Mesenchymal stem cell (in vitro differentiated cells and primary cell): Measurements from ENCODE around the gene TSPEAR.
"Not testable (repeated sequence)": the region's sequence is repeated elsewhere in the genome, so short reads cannot be mapped to it uniquely, and the experiment has no call there.

Source experiments
- DNase-seq: peaks from one replicate; pipeline ENCODE4 v3.0.0-alpha.2; 2013
- H2AFZ ChIP-seq: one replicate; pipeline ENCODE4 v1.6.1; 2013; ENCODE audit warnings: low read depth, mild to moderate bottlenecking, control low read depth, inconsistent platforms, low read length, moderate library complexity
- H2AK5ac ChIP-seq: 2 replicates; pipeline ENCODE4 v1.6.1; 2013; ENCODE audit warnings: low read length, moderate library complexity, mild to moderate bottlenecking, inconsistent platforms; ENCODE audit not compliant: severe bottlenecking
- H2BK120ac ChIP-seq: one replicate; pipeline ENCODE4 v1.6.1; 2013; ENCODE audit warnings: low read depth, mild to moderate bottlenecking, inconsistent platforms, low read length, moderate library complexity
- H2BK12ac ChIP-seq, 2 experiments: one replicate each; pipeline ENCODE4 v1.6.1; 2013; ENCODE audit warnings: inconsistent platforms in 2 of 2, low read length in 2 of 2, mild to moderate bottlenecking in 2 of 2, moderate library complexity in 2 of 2, control low read depth in 1 of 2
- H2BK15ac ChIP-seq: one replicate; pipeline ENCODE4 v1.6.1; 2013; ENCODE audit warnings: mild to moderate bottlenecking, low read depth, inconsistent platforms; ENCODE audit not compliant: poor library complexity, severe bottlenecking
- H2BK5ac ChIP-seq: 2 replicates; pipeline ENCODE4 v1.6.1; 2013; ENCODE audit warnings: low read depth, mild to moderate bottlenecking, low read length, control low read depth, inconsistent platforms; ENCODE audit not compliant: poor library complexity, severe bottlenecking
- H3K14ac ChIP-seq, 2 experiments: one replicate each; pipeline ENCODE4 v1.6.1; 2013; ENCODE audit warnings: inconsistent platforms in 2 of 2, low read length in 2 of 2, control low read depth in 1 of 2, mild to moderate bottlenecking in 1 of 2, moderate library complexity in 1 of 2
- H3K18ac ChIP-seq, 2 experiments: one replicate each; pipeline ENCODE4 v1.6.1; 2013; ENCODE audit warnings: inconsistent platforms in 2 of 2, low read length in 2 of 2, control low read depth in 1 of 2, low read depth in 1 of 2, mild to moderate bottlenecking in 1 of 2
- H3K23ac ChIP-seq, 2 experiments: one replicate each; pipeline ENCODE4 v1.6.1; 2013; ENCODE audit warnings: inconsistent platforms in 2 of 2, low read length in 2 of 2, mild to moderate bottlenecking in 2 of 2, moderate library complexity in 2 of 2, control low read depth in 1 of 2
- H3K27ac ChIP-seq: 2 replicates; pipeline ENCODE4 v1.5.1; 2013; ENCODE audit warnings: mild to moderate bottlenecking, moderate library complexity, low read length, control low read depth, inconsistent platforms; ENCODE audit not compliant: poor library complexity, severe bottlenecking
- H3K27me3 ChIP-seq, 2 experiments: 2 replicates each; pipeline versions ENCODE4 v1.6.1 to v1.7.0; 2013; ENCODE audit warnings: low read length in 2 of 2, mild to moderate bottlenecking in 2 of 2, moderate library complexity in 2 of 2, control low read depth in 1 of 2, inconsistent platforms in 1 of 2; ENCODE audit not compliant: control insufficient read depth in 1 of 2, insufficient read depth in 1 of 2
- H3K36me3 ChIP-seq, 2 experiments: 2 replicates each; pipeline versions ENCODE4 v1.6.1 to v1.7.0; 2013; ENCODE audit warnings: low read length in 2 of 2, control low read depth in 1 of 2, inconsistent platforms in 1 of 2, low read depth in 1 of 2, mild to moderate bottlenecking in 1 of 2; ENCODE audit not compliant: insufficient read depth in 2 of 2, control insufficient read depth in 1 of 2
- H3K4ac ChIP-seq, 2 experiments: one replicate each; pipeline ENCODE4 v1.6.1; 2013; ENCODE audit warnings: inconsistent platforms in 2 of 2, low read length in 2 of 2, mild to moderate bottlenecking in 2 of 2, moderate library complexity in 2 of 2, control low read depth in 1 of 2, low read depth in 1 of 2
- H3K4me1 ChIP-seq: 2 replicates; pipeline ENCODE4 v1.6.1; 2013; ENCODE audit warnings: low read depth, low read length, control low read depth; ENCODE audit not compliant: control insufficient read depth, insufficient read depth
- H3K4me2 ChIP-seq: 2 replicates; pipeline ENCODE4 v1.6.1; 2013; ENCODE audit warnings: low read length, mild to moderate bottlenecking, inconsistent platforms; ENCODE audit not compliant: poor library complexity, severe bottlenecking
- H3K4me3 ChIP-seq, 2 experiments: 2 replicates each; pipeline versions ENCODE4 v1.5.1 to v1.7.0; 2013; ENCODE audit warnings: low read length in 2 of 2, mild to moderate bottlenecking in 2 of 2, control low read depth in 1 of 2, low read depth in 1 of 2; ENCODE audit not compliant: insufficient read depth in 1 of 2
- H3K79me1 ChIP-seq: replicated peaks from 2 replicates; pipeline ENCODE4 v1.6.1; 2013; ENCODE audit warnings: mild to moderate bottlenecking, control low read depth, low read length, inconsistent platforms; ENCODE audit not compliant: poor library complexity, severe bottlenecking
- H3K9ac ChIP-seq: 2 replicates; pipeline ENCODE4 v1.7.0; 2013; ENCODE audit warnings: mild to moderate bottlenecking, low read length, moderate library complexity
- H3K9me3 ChIP-seq: 2 replicates; pipeline ENCODE4 v1.7.0; 2013; ENCODE audit warnings: mild to moderate bottlenecking, low read length; ENCODE audit not compliant: control insufficient read depth
- H4K8ac ChIP-seq: one replicate; pipeline ENCODE4 v1.6.1; 2013; ENCODE audit warnings: inconsistent platforms, mild to moderate bottlenecking, low read length, moderate library complexity
- H4K91ac ChIP-seq: one replicate; pipeline ENCODE4 v1.6.1; 2013; ENCODE audit warnings: mild to moderate bottlenecking, low read length, inconsistent platforms
- WGBS: methylation state at CpG from one replicate; pipeline ENCODE4 v1.1.7; 2013; ENCODE audit warnings: mixed read lengths; 5-methylcytosine and 5-hydroxymethylcytosine counted together

TSPEAR gene

GRCh38 chr21:44647222-44647552, 64.2 kb downstream of the TSPEAR start:
- no peak overlapping the region for H2BK12ac ChIP-seq
- no peak overlapping the region for H3K9ac ChIP-seq
- 57% methylated on average over 8 of the region's 8 CpGs for WGBS
- peaks cover 3 to 10% of the 10 kb centered on the region in 2 experiments for H3K27me3 ChIP-seq
- H3K4ac ChIP-seq, result no peak overlapping the region
- no peak overlapping the region for H4K91ac ChIP-seq
- H3K4me2 ChIP-seq, result no peak overlapping the region
- no peak overlapping the region for H2BK120ac ChIP-seq
- H2BK15ac ChIP-seq, result no peak overlapping the region
- no peak overlapping the region for H2AK5ac ChIP-seq
- H3K79me1 ChIP-seq, result no peaks in the 10 kb centered on the region
- no peak overlapping the region for H4K8ac ChIP-seq
- H3K18ac ChIP-seq, result no peak overlapping the region
- H2AFZ ChIP-seq, result no peak overlapping the region
- no peak overlapping the region for H3K4me3 ChIP-seq
- no peak for DNase-seq
- H3K27ac ChIP-seq, result no peak overlapping the region
- H3K36me3 ChIP-seq, result no peaks in the 10 kb centered on the region
- no peak overlapping the region for H3K23ac ChIP-seq
- no peak overlapping the region for H2BK5ac ChIP-seq
- H3K9me3 ChIP-seq, result peaks cover 26% of the 10 kb centered on the region
- no peak overlapping the region for H3K14ac ChIP-seq
- no peaks in the 10 kb centered on the region for H3K4me1 ChIP-seq

DNA sequence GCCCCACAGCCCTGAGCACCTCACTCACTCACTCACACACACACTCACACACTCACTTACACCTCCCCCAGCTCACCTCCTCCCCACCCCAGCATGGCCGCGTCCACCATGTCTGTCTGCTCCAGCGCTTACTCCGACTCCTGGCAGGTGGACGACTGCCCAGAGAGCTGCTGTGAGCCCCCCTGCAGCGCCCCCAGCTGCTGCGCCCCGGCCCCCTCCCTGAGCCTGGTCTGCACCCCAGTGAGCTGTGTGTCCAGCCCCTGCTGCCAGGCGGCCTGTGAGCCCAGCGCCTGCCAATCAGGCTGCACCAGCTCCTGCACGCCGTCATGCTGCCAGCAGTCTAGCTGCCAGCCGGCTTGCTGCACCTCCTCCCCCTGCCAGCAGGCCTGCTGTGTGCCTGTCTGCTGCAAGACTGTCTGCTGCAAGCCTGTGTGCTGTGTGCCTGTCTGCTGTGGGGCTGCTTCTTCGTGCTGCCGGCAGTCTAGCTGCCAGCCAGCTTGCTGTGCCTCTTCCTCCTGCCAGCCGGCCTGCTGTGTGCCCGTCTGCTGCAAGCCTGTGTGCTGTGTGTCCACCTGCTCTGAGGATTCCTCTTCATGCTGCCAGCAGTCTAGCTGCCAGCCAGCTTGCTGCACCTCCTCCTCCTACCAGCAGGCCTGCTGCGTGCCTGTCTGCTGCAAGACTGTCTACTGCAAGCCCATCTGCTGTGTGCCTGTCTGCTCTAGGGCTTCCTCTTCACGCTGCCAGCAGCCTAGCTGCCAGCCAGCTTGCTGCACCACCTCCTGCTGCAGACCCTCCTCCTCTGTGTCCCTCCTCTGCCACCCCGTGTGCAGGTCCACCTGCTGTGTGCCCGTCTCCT, 64.8 kb downstream of the TSPEAR start, which contains the start of gene KRTAP10-11:
Gene KRTAP10-11 (plus strand): TSS at position 49 of the 856 bp plus-strand sequence. CDS start 45 bp downstream, at position 94.
- not testable (repeated sequence) for H3K14ac ChIP-seq, DNase-seq
- 77% methylated on average over 21 of the region's 21 CpGs for WGBS

DNA sequence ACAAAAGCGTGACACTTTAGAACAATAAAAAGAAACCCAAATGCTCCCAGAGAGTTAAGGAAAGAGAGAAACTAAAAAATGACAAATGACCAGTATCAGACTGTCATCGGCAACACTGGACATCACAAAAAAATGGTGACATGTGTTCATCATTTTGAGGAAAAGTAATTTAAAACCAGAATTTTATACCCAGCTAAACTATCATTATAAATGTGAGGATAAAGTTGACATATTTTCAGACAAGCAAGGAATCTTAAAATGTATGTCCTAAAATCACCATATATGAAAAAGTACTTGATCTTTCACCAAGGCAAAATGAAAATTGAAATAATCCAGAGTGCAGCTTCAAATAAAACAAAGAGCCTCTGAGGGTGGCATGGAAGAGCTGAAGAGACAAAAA, 66.5 kb downstream of the TSPEAR start:
- Histone ChIP-seq H3K79me1 (no peaks in the 10 kb centered on the region), H3K18ac (no peak overlapping the region), H3K27me3 (peaks cover 3 to 10% of the 10 kb centered on the region in 2 experiments), H3K4me2 (no peak overlapping the region), H3K4ac (no peak overlapping the region), H3K14ac (no peak overlapping the region), H2AFZ (no peak overlapping the region), H2BK15ac (no peak overlapping the region), H4K8ac (no peak overlapping the region), H2AK5ac (no peak overlapping the region), H2BK12ac (no peak overlapping the region), H3K9me3 (peaks cover 43% of the 10 kb centered on the region), H2BK120ac (no peak overlapping the region), H4K91ac (no peak overlapping the region), H2BK5ac (no peak overlapping the region), H3K4me3 (no peak overlapping the region), H3K23ac (no peak overlapping the region), H3K27ac (no peak overlapping the region), H3K36me3 (no peaks in the 10 kb centered on the region), H3K4me1 (no peaks in the 10 kb centered on the region), H3K9ac (no peak overlapping the region)
- no peak for DNase-seq
- no CpG with 5 or more reads among the region's 2 CpGs for WGBS

More for the DNA sequence above, 64.8 kb downstream of the TSPEAR start, which contains the start of gene KRTAP10-11:
- Histone ChIP-seq H3K9me3 (peaks cover 29% of the 10 kb centered on the region), H4K91ac (peak within 1 kb of the TSS; percentile 10)
- H2BK12ac ChIP-seq, H3K27ac ChIP-seq, H2AK5ac ChIP-seq, H3K4me3 ChIP-seq, H2BK5ac ChIP-seq, H3K4me1 ChIP-seq, H3K9ac ChIP-seq, H3K4me2 ChIP-seq, H3K36me3 ChIP-seq, H4K8ac ChIP-seq, H3K79me1 ChIP-seq, H2AFZ ChIP-seq, H3K4ac ChIP-seq, H2BK120ac ChIP-seq, H3K23ac ChIP-seq, H2BK15ac ChIP-seq, H3K18ac ChIP-seq, H3K27me3 ChIP-seq: not testable (repeated sequence)

DNA sequence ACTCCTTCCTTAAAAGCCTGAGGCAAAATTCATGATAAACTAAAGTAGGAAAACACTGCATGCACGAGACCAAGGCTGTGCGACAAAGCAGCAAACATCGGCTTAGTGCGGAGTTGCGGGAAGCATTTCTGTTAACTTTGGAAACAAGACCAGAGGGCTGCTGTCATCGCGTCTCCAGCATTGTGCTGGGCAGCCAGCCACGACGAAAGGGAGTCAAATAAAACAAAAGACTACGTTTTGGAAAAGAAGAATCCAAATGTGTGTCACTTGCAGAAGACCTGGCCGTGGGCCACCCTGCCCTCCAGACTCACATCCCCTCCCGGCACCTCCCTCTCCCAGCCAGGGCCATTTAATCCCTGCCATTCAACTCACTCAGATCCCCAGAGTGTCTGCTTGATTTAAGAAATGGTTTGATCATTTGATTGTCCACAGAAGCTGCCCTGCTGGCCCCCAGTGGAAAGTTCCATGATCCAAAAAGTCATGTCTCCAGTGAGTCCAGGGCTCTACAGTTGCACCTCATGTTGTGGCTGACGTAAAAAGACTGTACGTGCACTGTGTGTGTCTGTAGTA, 67.5 kb downstream of the TSPEAR start:
- Histone ChIP-seq H3K9me3 (peaks cover 46% of the 10 kb centered on the region), H3K79me1 (no peaks in the 10 kb centered on the region), H3K27me3 (peaks cover 3 to 10% of the 10 kb centered on the region in 2 experiments), H4K8ac (no peak overlapping the region), H2AFZ (no peak overlapping the region), H2BK120ac (no peak overlapping the region), H3K18ac (no peak overlapping the region), H4K91ac (no peak overlapping the region), H2BK5ac (no peak overlapping the region), H3K14ac (no peak overlapping the region), H3K23ac (no peak overlapping the region), H3K27ac (no peak overlapping the region), H3K36me3 (no peaks in the 10 kb centered on the region), H3K9ac (no peak overlapping the region), H2BK12ac (no peak overlapping the region), H2BK15ac (no peak overlapping the region), H3K4me1 (no peaks in the 10 kb centered on the region), H3K4me3 (no peak overlapping the region), H3K4me2 (no peak overlapping the region), H2AK5ac (no peak overlapping the region), H3K4ac (no peak overlapping the region)
- 77% methylated on average over 13 of the region's 14 CpGs for WGBS
- DNase-seq, result no peak
